ENCODE results near the gene DGAT2L6. TPM values are rescaled to one million over a fixed set of nuclear protein-coding genes. Genes with fewer than 3 reads are reported as not detected.
"Not testable (repeated sequence)": the region's sequence is repeated elsewhere in the genome, so short reads cannot be mapped to it uniquely, and the experiment has no call there.

DGAT2L6 gene
- total RNA-seq, 1 donor from 2014 or later = not detected

- DNase-seq (ENCODE audit: low read depth) (no peak), FAIRE-seq (no peak)
- Mint-ChIP-seq H3K27ac (ENCODE audit: unreplicated experiment) (no peak overlapping the region), H3K4me1 (ENCODE audit: low read depth, unreplicated experiment) (no peaks in the 10 kb centered on the region), H3K9me3 (ENCODE audit: unreplicated experiment) (no peaks in the 10 kb centered on the region), H3K27me3 (ENCODE audit: low read depth, unreplicated experiment) (peaks cover 9% of the 10 kb centered on the region), H3K4me3 (ENCODE audit: unreplicated experiment) (no peak overlapping the region), H3K36me3 (ENCODE audit: low read depth, unreplicated experiment) (no peaks in the 10 kb centered on the region)
- Histone ChIP-seq H3K9me3 (ENCODE audit: insufficient read depth, low read depth, low read length) (no peaks in the 10 kb centered on the region), H3K4me1 (ENCODE audit: insufficient read depth, low read length) (no peaks in the 10 kb centered on the region), H4K20me1 (ENCODE audit: insufficient read depth, low read length) (no peaks in the 10 kb centered on the region), H3K4me2 (ENCODE audit: low read length) (no peak overlapping the region), H3K27ac (ENCODE audit: low read depth, low read length) (no peak overlapping the region), H2AFZ (ENCODE audit: low read depth, low read length) (no peak overlapping the region), H3K9ac (ENCODE audit: low read length) (no peak overlapping the region), H3K27me3 (ENCODE audit: insufficient read depth, low read length) (no peaks in the 10 kb centered on the region), H3K4me3 (ENCODE audit: insufficient read depth, low read depth, low read length) (no peak overlapping the region), H3K79me2 (ENCODE audit: insufficient read depth, low read length) (no peaks in the 10 kb centered on the region), H3K36me3 (ENCODE audit: insufficient read depth, low read length) (no peaks in the 10 kb centered on the region)
- no peak for TF ChIP-seq CTCF (IDR thresholded peaks at IDR 0.05; ENCODE audit: insufficient read depth, low read depth, low read length)
- TF ChIP-seq EZH2 (IDR thresholded peaks at IDR 0.05; ENCODE audit: insufficient read depth, low read length) = no peak
Measured at GRCh38 chrX:70201732-70202131, 24.4 kb downstream of the DGAT2L6 start.

- Histone ChIP-seq H3K9ac (ENCODE audit: low read length) (no peak overlapping the region), H3K4me3 (ENCODE audit: insufficient read depth, low read depth, low read length) (no peak overlapping the region), H3K9me3 (ENCODE audit: insufficient read depth, low read depth, low read length) (no peaks in the 10 kb centered on the region), H3K27me3 (ENCODE audit: insufficient read depth, low read length) (no peaks in the 10 kb centered on the region), H3K36me3 (ENCODE audit: insufficient read depth, low read length) (no peaks in the 10 kb centered on the region), H3K79me2 (ENCODE audit: insufficient read depth, low read length) (no peaks in the 10 kb centered on the region), H3K4me1 (ENCODE audit: insufficient read depth, low read length) (no peaks in the 10 kb centered on the region), H3K27ac (ENCODE audit: low read depth, low read length) (no peak overlapping the region), H4K20me1 (ENCODE audit: insufficient read depth, low read length) (no peaks in the 10 kb centered on the region), H3K4me2 (ENCODE audit: low read length) (no peak overlapping the region), H2AFZ (ENCODE audit: low read depth, low read length) (no peak overlapping the region)
- Mint-ChIP-seq H3K4me3 (ENCODE audit: unreplicated experiment) (no peak overlapping the region), H3K36me3 (ENCODE audit: low read depth, unreplicated experiment) (no peaks in the 10 kb centered on the region), H3K4me1 (ENCODE audit: low read depth, unreplicated experiment) (no peaks in the 10 kb centered on the region), H3K9me3 (ENCODE audit: unreplicated experiment) (peaks cover 2% of the 10 kb centered on the region), H3K27me3 (ENCODE audit: low read depth, unreplicated experiment) (peaks cover 8% of the 10 kb centered on the region), H3K27ac (ENCODE audit: unreplicated experiment) (no peak overlapping the region)
- FAIRE-seq (peak; percentile 78), DNase-seq (ENCODE audit: low read depth) (peak; percentile 23)
- no peak for TF ChIP-seq CTCF (IDR thresholded peaks at IDR 0.05; ENCODE audit: insufficient read depth, low read depth, low read length)
- no peak for TF ChIP-seq EZH2 (IDR thresholded peaks at IDR 0.05; ENCODE audit: insufficient read depth, low read length)
Measured at GRCh38 chrX:70208479-70208878, 31.2 kb downstream of the DGAT2L6 start.

GRCh38 chrX:70209570-70209969, 32.3 kb downstream of the DGAT2L6 start:
- not testable (repeated sequence) for H3K4me2 ChIP-seq (ENCODE audit: low read length); H3K27me3 Mint-ChIP-seq (ENCODE audit: low read depth, unreplicated experiment); H3K36me3 ChIP-seq (ENCODE audit: insufficient read depth, low read length); H3K4me1 Mint-ChIP-seq (ENCODE audit: low read depth, unreplicated experiment); H3K9me3 Mint-ChIP-seq (ENCODE audit: unreplicated experiment); H3K36me3 Mint-ChIP-seq (ENCODE audit: low read depth, unreplicated experiment); H2AFZ ChIP-seq (ENCODE audit: low read depth, low read length); H3K9ac ChIP-seq (ENCODE audit: low read length); DNase-seq (ENCODE audit: low read depth); H3K4me1 ChIP-seq (ENCODE audit: insufficient read depth, low read length); H3K4me3 Mint-ChIP-seq (ENCODE audit: unreplicated experiment); H3K9me3 ChIP-seq (ENCODE audit: insufficient read depth, low read depth, low read length); H3K79me2 ChIP-seq (ENCODE audit: insufficient read depth, low read length); H3K27me3 ChIP-seq (ENCODE audit: insufficient read depth, low read length); H3K4me3 ChIP-seq (ENCODE audit: insufficient read depth, low read depth, low read length); H3K27ac ChIP-seq (ENCODE audit: low read depth, low read length); H4K20me1 ChIP-seq (ENCODE audit: insufficient read depth, low read length); H3K27ac Mint-ChIP-seq (ENCODE audit: unreplicated experiment)
- FAIRE-seq = peak; percentile 20

Data from astrocyte (in vitro differentiated cells and primary cell).